ENCODE data around the gene LVRN. TPM values are rescaled to one million over a fixed set of nuclear protein-coding genes. Genes with fewer than 3 reads are reported as not detected.

LVRN gene
- total RNA-seq, 1 donor from 2014 or later, result 1.3 TPM

DNA sequence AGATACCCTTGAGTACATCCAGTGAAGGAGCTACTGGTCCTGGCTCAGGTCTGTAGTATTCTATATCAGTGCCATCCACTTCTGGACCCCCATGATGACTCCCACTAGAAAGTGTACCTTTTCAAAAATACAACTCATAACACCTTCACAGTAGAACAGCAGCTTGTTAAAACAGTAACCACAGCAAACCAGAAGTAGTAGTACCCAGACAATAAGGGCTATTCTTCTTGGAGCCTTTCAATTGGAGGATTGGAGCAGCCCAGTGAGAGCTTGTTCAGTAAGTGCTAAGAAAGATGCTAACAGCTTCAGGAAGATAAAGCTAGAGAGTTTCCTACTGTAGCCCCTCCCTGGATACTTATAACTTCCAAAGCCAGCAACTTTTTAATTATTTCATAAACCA is 80.1 kb downstream of the LVRN start:
- no peak overlapping the region for H3K4me3 ChIP-seq
- no peak for DNase-seq
- TF ChIP-seq, protein P1, sequence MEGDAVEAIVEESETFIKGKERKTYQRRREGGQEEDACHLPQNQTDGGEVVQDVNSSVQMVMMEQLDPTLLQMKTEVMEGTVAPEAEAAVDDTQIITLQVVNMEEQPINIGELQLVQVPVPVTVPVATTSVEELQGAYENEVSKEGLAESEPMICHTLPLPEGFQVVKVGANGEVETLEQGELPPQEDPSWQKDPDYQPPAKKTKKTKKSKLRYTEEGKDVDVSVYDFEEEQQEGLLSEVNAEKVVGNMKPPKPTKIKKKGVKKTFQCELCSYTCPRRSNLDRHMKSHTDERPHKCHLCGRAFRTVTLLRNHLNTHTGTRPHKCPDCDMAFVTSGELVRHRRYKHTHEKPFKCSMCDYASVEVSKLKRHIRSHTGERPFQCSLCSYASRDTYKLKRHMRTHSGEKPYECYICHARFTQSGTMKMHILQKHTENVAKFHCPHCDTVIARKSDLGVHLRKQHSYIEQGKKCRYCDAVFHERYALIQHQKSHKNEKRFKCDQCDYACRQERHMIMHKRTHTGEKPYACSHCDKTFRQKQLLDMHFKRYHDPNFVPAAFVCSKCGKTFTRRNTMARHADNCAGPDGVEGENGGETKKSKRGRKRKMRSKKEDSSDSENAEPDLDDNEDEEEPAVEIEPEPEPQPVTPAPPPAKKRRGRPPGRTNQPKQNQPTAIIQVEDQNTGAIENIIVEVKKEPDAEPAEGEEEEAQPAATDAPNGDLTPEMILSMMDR (IDR thresholded peaks at IDR 0.05), result no peak
- no peaks in the 10 kb centered on the region for H3K27me3 ChIP-seq (ENCODE audit: low read depth)
- no peak for ATAC-seq
- no peaks in the 10 kb centered on the region for H3K9me3 ChIP-seq
- intact Hi-C loops (cut with DNase I), result no loop called here
- H3K36me3 ChIP-seq, result no peaks in the 10 kb centered on the region
- H3K27ac ChIP-seq, result no peak overlapping the region
- no peaks in the 10 kb centered on the region for H3K4me1 ChIP-seq

DNA sequence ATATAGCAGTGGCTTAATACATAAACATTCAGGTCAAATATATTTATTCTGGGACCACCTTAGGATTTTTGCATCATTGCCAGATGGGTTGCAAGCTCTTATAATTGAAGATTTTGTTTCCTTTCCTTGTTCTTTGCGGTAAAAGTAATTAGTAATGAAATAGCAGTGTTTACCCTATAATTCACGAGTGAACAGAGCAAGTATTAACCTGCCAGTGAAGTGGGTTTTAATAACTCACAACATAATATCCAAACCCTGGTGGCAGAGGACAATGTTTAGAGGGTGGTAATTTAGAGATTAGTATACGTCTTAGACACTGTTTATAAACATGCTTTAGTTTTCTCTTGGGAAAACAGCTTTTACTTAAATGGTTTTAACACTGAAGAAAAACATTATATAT is 81.8 kb downstream of the LVRN start:
- H3K27ac ChIP-seq, result no peak overlapping the region
- TF ChIP-seq, protein P1 (IDR thresholded peaks at IDR 0.05), result no peak
- intact Hi-C loops (cut with DNase I), result no loop called here
- DNase-seq (no peak), ATAC-seq (no peak)
- H3K9me3 ChIP-seq, result no peaks in the 10 kb centered on the region
- H3K36me3 ChIP-seq, result no peaks in the 10 kb centered on the region
- no peaks in the 10 kb centered on the region for H3K4me1 ChIP-seq
- H3K4me3 ChIP-seq, result no peak overlapping the region
- H3K27me3 ChIP-seq (ENCODE audit: low read depth), result no peaks in the 10 kb centered on the region

GRCh38 chr5:116045821-116046220 is 83.5 kb downstream of the LVRN start:
- H3K27ac ChIP-seq, result no peak overlapping the region
- no peak for ATAC-seq
- no peak for DNase-seq
- H3K9me3 ChIP-seq, result no peaks in the 10 kb centered on the region
- H3K36me3 ChIP-seq, result no peaks in the 10 kb centered on the region
- TF ChIP-seq, protein P1 (IDR thresholded peaks at IDR 0.05), result no peak
- H3K27me3 ChIP-seq (ENCODE audit: low read depth), result no peaks in the 10 kb centered on the region
- no peak overlapping the region for H3K4me3 ChIP-seq
- H3K4me1 ChIP-seq, result no peaks in the 10 kb centered on the region
- intact Hi-C loops (cut with DNase I), result no loop called here

- Histone ChIP-seq H3K27ac (no peak overlapping the region), H3K4me1 (no peaks in the 10 kb centered on the region), H3K9me3 (no peaks in the 10 kb centered on the region), H3K27me3 (ENCODE audit: low read depth) (no peaks in the 10 kb centered on the region), H3K4me3 (no peak overlapping the region), H3K36me3 (no peaks in the 10 kb centered on the region)
- intact Hi-C loops (cut with DNase I), result no loop called here
- TF ChIP-seq, protein P1 (IDR thresholded peaks at IDR 0.05), result no peak
- ATAC-seq, result no peak
- no peak for DNase-seq
These were observed 84.0 kb downstream of the LVRN start for GRCh38 chr5:116046261-116046660.

GRCh38 chr5:116046823-116047222 is 84.5 kb downstream of the LVRN start:
- H3K9me3 ChIP-seq, result no peaks in the 10 kb centered on the region
- H3K4me1 ChIP-seq, result no peaks in the 10 kb centered on the region
- no peak overlapping the region for H3K27ac ChIP-seq
- H3K36me3 ChIP-seq, result no peaks in the 10 kb centered on the region
- DNase-seq (no peak), ATAC-seq (no peak)
- H3K4me3 ChIP-seq, result no peak overlapping the region
- no peaks in the 10 kb centered on the region for H3K27me3 ChIP-seq (ENCODE audit: low read depth)
- intact Hi-C loops (cut with DNase I), result no loop called here
- TF ChIP-seq, protein P1 (IDR thresholded peaks at IDR 0.05), result no peak
